Measurements from ENCODE around the gene PIGR.

The PIGR gene

GRCh38 chr1:206960676-206961386, 14.6 kb upstream of the PIGR start:
- no peak for DNase-seq (ENCODE audit: low read depth in 2 of 2, low spot score in 1 of 2)

- no peak for DNase-seq (ENCODE audit: low read depth in 2 of 2, low spot score in 1 of 2)
Observed at GRCh38 chr1:206958144-206958543, 11.9 kb upstream of the PIGR start.

GRCh38 chr1:206957639-206958038, 11.4 kb upstream of the PIGR start:
- no peak for DNase-seq (ENCODE audit: low read depth in 2 of 2, low spot score in 1 of 2)

GRCh38 chr1:206955476-206956451, 9.5 kb upstream of the PIGR start:
- DNase-seq (ENCODE audit: low read depth in 2 of 2, low spot score in 1 of 2): no peak

- DNase-seq (ENCODE audit: low read depth in 2 of 2, low spot score in 1 of 2): no peak
Observed at GRCh38 chr1:206954459-206955342, 8.4 kb upstream of the PIGR start.

GRCh38 chr1:206953626-206954025, 7.4 kb upstream of the PIGR start:
- DNase-seq (ENCODE audit: low read depth in 2 of 2, low spot score in 1 of 2): no peak

- DNase-seq (ENCODE audit: low read depth in 2 of 2, low spot score in 1 of 2): no peak
Observed at GRCh38 chr1:206953126-206953525, 6.9 kb upstream of the PIGR start.

- no peak for DNase-seq (ENCODE audit: low read depth in 2 of 2, low spot score in 1 of 2)
Observed at GRCh38 chr1:206952171-206952570, 5.9 kb upstream of the PIGR start.

GRCh38 chr1:206951318-206952100, 5.2 kb upstream of the PIGR start:
- no peak for DNase-seq (ENCODE audit: low read depth in 2 of 2, low spot score in 1 of 2)

- DNase-seq (ENCODE audit: low read depth in 2 of 2, low spot score in 1 of 2): no peak
Observed at GRCh38 chr1:206949641-206950040, 3.4 kb upstream of the PIGR start.

GRCh38 chr1:206949208-206949607, 2.9 kb upstream of the PIGR start:
- no peak for DNase-seq (ENCODE audit: low read depth in 2 of 2, low spot score in 1 of 2)

GRCh38 chr1:206947255-206947654, 989 bp upstream of the PIGR start:
- DNase-seq (ENCODE audit: low read depth in 2 of 2, low spot score in 1 of 2): no peak

GRCh38 chr1:206945779-206946178, 487 bp downstream of the PIGR start:
- no peak for DNase-seq (ENCODE audit: low read depth in 2 of 2, low spot score in 1 of 2)

- DNase-seq (ENCODE audit: low read depth in 2 of 2, low spot score in 1 of 2): no peak
Observed at GRCh38 chr1:206944703-206945102, 1.6 kb downstream of the PIGR start.

- no peak for DNase-seq (ENCODE audit: low read depth in 2 of 2, low spot score in 1 of 2)
Observed at GRCh38 chr1:206941766-206942418, 4.4 kb downstream of the PIGR start.

GRCh38 chr1:206940588-206940936, 5.7 kb downstream of the PIGR start:
- DNase-seq (ENCODE audit: low read depth in 2 of 2, low spot score in 1 of 2): no peak

- no peak for DNase-seq (ENCODE audit: low read depth in 2 of 2, low spot score in 1 of 2)
Observed at GRCh38 chr1:206939841-206940587, 6.3 kb downstream of the PIGR start.

GRCh38 chr1:206939131-206939530, 7.1 kb downstream of the PIGR start:
- DNase-seq (ENCODE audit: low read depth in 2 of 2, low spot score in 1 of 2): no peak

GRCh38 chr1:206937425-206937824, 8.8 kb downstream of the PIGR start:
- DNase-seq (ENCODE audit: low read depth in 2 of 2, low spot score in 1 of 2): no peak
